ENCODE data around the gene SULF2. TPM values are rescaled to one million over a fixed set of nuclear protein-coding genes. Genes with fewer than 3 reads are reported as not detected.

Gene SULF2
- total and polyA plus RNA-seq, 2 donors (not counting 1 experiment from before 2014, with no cell fraction given) = 1.2 to 1.7 TPM

- Histone ChIP-seq H3K9ac (ENCODE audit: low read length) (no peak overlapping the region), H4K20me1 (ENCODE audit: control insufficient read depth, insufficient read depth, low read length, poor library complexity, severe bottlenecking) (no peaks in the 10 kb centered on the region), H2AFZ (ENCODE audit: insufficient read depth, low read depth, low read length, poor library complexity, severe bottlenecking) (no peak overlapping the region), H3K36me3 (replicated peaks in 1 of 2; ENCODE audit: control extremely low read depth in 1 of 2, control insufficient read depth in 1 of 2, extremely low read depth in 1 of 2, insufficient read depth in 2 of 2, low read length in 1 of 2) (no peaks in the 10 kb centered on the region), H3K4me3 (ENCODE audit: control extremely low read depth in 1 of 5, extremely low read depth in 1 of 5, insufficient read depth in 1 of 5, low read depth in 2 of 5, low read length in 4 of 5) (no peak overlapping the region), H3K4me2 (replicated peaks; ENCODE audit: low read depth, low read length, poor library complexity, severe bottlenecking) (no peak overlapping the region), H3K27ac (ENCODE audit: low read length in 2 of 2) (no peak overlapping the region), H3K4me1 (ENCODE audit: control insufficient read depth in 2 of 2, insufficient read depth in 2 of 2, low read length in 2 of 2) (no peaks in the 10 kb centered on the region), H3K9me3 (ENCODE audit: control extremely low read depth in 1 of 3, control insufficient read depth in 2 of 3, insufficient read depth in 1 of 3, low read length in 2 of 3) (peaks cover 0 to 4% (median 0%) of the 10 kb centered on the region in 3 donors), H3K27me3 (replicated peaks in 1 of 4; ENCODE audit: control extremely low read depth in 1 of 4, control insufficient read depth in 3 of 4, insufficient read depth in 4 of 4, low read length in 3 of 4) (peaks cover 0 to 3% (median 0%) of the 10 kb centered on the region in 4 experiments), H3K79me2 (ENCODE audit: control insufficient read depth, insufficient read depth, low read length) (no peaks in the 10 kb centered on the region)
- TF ChIP-seq EZH2 (IDR thresholded peaks at IDR 0.05; ENCODE audit: borderline replicate concordance, insufficient read depth, low read depth, low read length, poor library complexity, severe bottlenecking) (no peak), CTCF (IDR thresholded peaks at IDR 0.05) (no peak)
- H3K4me1 Mint-ChIP-seq = no peaks in the 10 kb centered on the region
- H3K4me3 Mint-ChIP-seq = no peak overlapping the region
- DNase-seq (no peak), ATAC-seq (ENCODE audit: low read depth) (no peak)
- intact Hi-C loops (cut with micrococcal nuclease) = no loop called here
- POLR2A ChIA-PET = no interaction called here
- no peak overlapping the region for H3K27ac Mint-ChIP-seq
- WGBS (ENCODE audit: insufficient coverage) = 93% methylated on average over 19 of the region's 22 CpGs
- CTCF ChIA-PET = interaction anchor here (0.6 kb wide), 1 partner anchor 11 kb away, joined by 3 read pairs; no protein-coding TSS in a partner anchor
- H3K9me3 Mint-ChIP-seq (ENCODE audit: insufficient read depth) = no peaks in the 10 kb centered on the region
- peaks cover 8% of the 10 kb centered on the region for H3K27me3 Mint-ChIP-seq
Observed at GRCh38 chr20:47741669-47742608, 43.3 kb downstream of the SULF2 start.

- H3K4me3 Mint-ChIP-seq = no peak overlapping the region
- H3K27ac Mint-ChIP-seq = no peak overlapping the region
- intact Hi-C loops (cut with micrococcal nuclease) = no loop called here
- Histone ChIP-seq H3K4me2 (replicated peaks; ENCODE audit: low read depth, low read length, poor library complexity, severe bottlenecking) (no peak overlapping the region), H3K27me3 (replicated peaks in 1 of 4; ENCODE audit: control extremely low read depth in 1 of 4, control insufficient read depth in 3 of 4, insufficient read depth in 4 of 4, low read length in 3 of 4) (peaks cover 0 to under 1% (median 0%) of the 10 kb centered on the region in 4 experiments), H2AFZ (ENCODE audit: insufficient read depth, low read depth, low read length, poor library complexity, severe bottlenecking) (no peak overlapping the region), H4K20me1 (ENCODE audit: control insufficient read depth, insufficient read depth, low read length, poor library complexity, severe bottlenecking) (no peaks in the 10 kb centered on the region), H3K9me3 (ENCODE audit: control extremely low read depth in 1 of 3, control insufficient read depth in 2 of 3, insufficient read depth in 1 of 3, low read length in 2 of 3) (no peaks in the 10 kb centered on the region), H3K27ac (ENCODE audit: low read length in 2 of 2) (no peak overlapping the region), H3K36me3 (replicated peaks in 1 of 2; ENCODE audit: control extremely low read depth in 1 of 2, control insufficient read depth in 1 of 2, extremely low read depth in 1 of 2, insufficient read depth in 2 of 2, low read length in 1 of 2) (no peaks in the 10 kb centered on the region), H3K79me2 (ENCODE audit: control insufficient read depth, insufficient read depth, low read length) (no peaks in the 10 kb centered on the region), H3K4me3 (ENCODE audit: control extremely low read depth in 1 of 5, extremely low read depth in 1 of 5, insufficient read depth in 1 of 5, low read depth in 2 of 5, low read length in 4 of 5) (no peak overlapping the region), H3K4me1 (ENCODE audit: control insufficient read depth in 2 of 2, insufficient read depth in 2 of 2, low read length in 2 of 2) (peaks cover 0 to 9% of the 10 kb centered on the region in 2 donors), H3K9ac (ENCODE audit: low read length) (no peak overlapping the region)
- DNase-seq (no peak), ATAC-seq (ENCODE audit: low read depth) (no peak)
- CTCF ChIA-PET = no interaction called here
- POLR2A ChIA-PET = no interaction called here
- WGBS (ENCODE audit: insufficient coverage) = 66% methylated on average over 11 of the region's 11 CpGs
- TF ChIP-seq CTCF (IDR thresholded peaks at IDR 0.05) (no peak), EZH2 (IDR thresholded peaks at IDR 0.05; ENCODE audit: borderline replicate concordance, insufficient read depth, low read depth, low read length, poor library complexity, severe bottlenecking) (no peak)
- no peaks in the 10 kb centered on the region for H3K4me1 Mint-ChIP-seq
- H3K9me3 Mint-ChIP-seq (ENCODE audit: insufficient read depth) = no peaks in the 10 kb centered on the region
- peaks cover 8% of the 10 kb centered on the region for H3K27me3 Mint-ChIP-seq
Observed at GRCh38 chr20:47740862-47741184, 44.5 kb downstream of the SULF2 start.
